CD14-positive monocyte (primary cell): ENCODE results near the gene SYMPK. TPM values are rescaled to one million over a fixed set of nuclear protein-coding genes. Genes with fewer than 3 reads are reported as not detected.
A peak's percentile ranks its signal among the peaks of the same experiment; 100 is the strongest.

Experiments
- DNase-seq, 3 donors: peaks; one replicate each; pipeline ENCODE4 v3.0.0-alpha.2; 2011 to 2022
- H2AFZ ChIP-seq: 2 replicates; pipeline ENCODE4 v1.6.0; 2012; ENCODE audit warnings: mild to moderate bottlenecking, low read depth, low read length, inconsistent platforms; ENCODE audit not compliant: insufficient read depth, poor library complexity, severe bottlenecking
- H3K27ac ChIP-seq, 2 donors: 1 replicate in 1 of 2; 2 replicates in 1 of 2; pipeline ENCODE4 v1.5.1; 2012 to 2013; ENCODE audit warnings: low read length in 2 of 2, control low read depth in 1 of 2, inconsistent platforms in 1 of 2, low read depth in 1 of 2, mild to moderate bottlenecking in 1 of 2
- H3K27me3 ChIP-seq, 2 donors: one replicate each; pipeline versions ENCODE4 v1.6.0 to v1.6.1; 2011 to 2013; ENCODE audit warnings: low read length in 2 of 2; ENCODE audit not compliant: control insufficient read depth in 2 of 2, insufficient read depth in 2 of 2
- H3K36me3 ChIP-seq, 2 donors: replicated peaks in 1 of 2; 1 replicate in 1 of 2; 2 replicates in 1 of 2; pipeline versions ENCODE4 v1.5.1 to v1.6.1; 2012 to 2013; ENCODE audit warnings: low read length in 2 of 2, control low read depth in 1 of 2, inconsistent platforms in 1 of 2, mild to moderate bottlenecking in 1 of 2; ENCODE audit not compliant: insufficient read depth in 2 of 2, control insufficient read depth in 1 of 2
- H3K4me1 ChIP-seq, 2 donors: 1 replicate in 1 of 2; 2 replicates in 1 of 2; pipeline versions ENCODE4 v1.5.1 to v1.6.1; 2012 to 2013; ENCODE audit warnings: low read length in 2 of 2, control low read depth in 1 of 2, inconsistent platforms in 1 of 2, mild to moderate bottlenecking in 1 of 2, moderate library complexity in 1 of 2; ENCODE audit not compliant: insufficient read depth in 2 of 2, control insufficient read depth in 1 of 2
- H3K4me2 ChIP-seq: replicated peaks from 2 replicates; pipeline ENCODE3; 2012; ENCODE audit warnings: low read length, moderate library complexity, mild to moderate bottlenecking; ENCODE audit not compliant: poor library complexity, severe bottlenecking; ENCODE audit errors: extremely low read depth
- H3K4me3 ChIP-seq, 3 experiments: fragments of 200-600 bp in 1 of 3; sonication (generic) in 1 of 3; replicated peaks in 1 of 3; 1 replicate in 2 of 3; 2 replicates in 1 of 3; pipeline ENCODE4 v1.5.1; 2011 to 2013; ENCODE audit warnings: low read length in 3 of 3, mild to moderate bottlenecking in 3 of 3, control low read depth in 2 of 3, low read depth in 2 of 3, inconsistent platforms in 1 of 3, moderate library complexity in 1 of 3
- H3K79me2 ChIP-seq: 2 replicates; pipeline ENCODE4 v1.6.0; 2012; ENCODE audit warnings: mild to moderate bottlenecking, control low read depth, inconsistent platforms, low read length, moderate library complexity; ENCODE audit not compliant: insufficient read depth
- H3K9ac ChIP-seq: 2 replicates; pipeline ENCODE4 v1.6.0; 2017; ENCODE audit warnings: low read length, mild to moderate bottlenecking; ENCODE audit not compliant: insufficient read depth, poor library complexity, severe bottlenecking
- H3K9me3 ChIP-seq, 2 donors: replicated peaks in 1 of 2; 1 replicate in 1 of 2; 2 replicates in 1 of 2; pipeline versions ENCODE4 v1.5.1 to v1.6.1; 2012 to 2013; ENCODE audit warnings: low read length in 2 of 2, control low read depth in 1 of 2; ENCODE audit not compliant: control insufficient read depth in 1 of 2, insufficient read depth in 1 of 2
- H4K20me1 ChIP-seq: 2 replicates; pipeline ENCODE4 v1.6.0; 2012; ENCODE audit warnings: mild to moderate bottlenecking, low read length, control low read depth, moderate library complexity; ENCODE audit not compliant: insufficient read depth
- H3K27ac Mint-ChIP-seq, 7 donors: one replicate each; pipeline ENCODE4 v1.8.0; 2020; ENCODE audit warnings: mild to moderate bottlenecking in 7 of 7, mixed read lengths in 7 of 7, moderate library complexity in 6 of 7, inconsistent platforms in 2 of 7
- H3K27me3 Mint-ChIP-seq, 3 donors: one replicate each; pipeline ENCODE4 v1.8.0; 2021 to 2022; ENCODE audit warnings: low read depth in 3 of 3, mild to moderate bottlenecking in 3 of 3, mixed read lengths in 3 of 3, moderate library complexity in 3 of 3, inconsistent platforms in 1 of 3
- H3K36me3 Mint-ChIP-seq, 2 donors: one replicate each; pipeline ENCODE4 v1.8.0; 2020; ENCODE audit warnings: mixed read lengths in 2 of 2, inconsistent platforms in 1 of 2, mild to moderate bottlenecking in 1 of 2
- H3K4me1 Mint-ChIP-seq: one replicate; pipeline ENCODE4 v1.8.0; 2020; ENCODE audit warnings: mild to moderate bottlenecking, mixed read lengths
- H3K4me3 Mint-ChIP-seq, 2 donors: one replicate each; pipeline ENCODE4 v1.8.0; 2020; ENCODE audit warnings: mild to moderate bottlenecking in 2 of 2, mixed read lengths in 2 of 2, moderate library complexity in 1 of 2
- H3K9me3 Mint-ChIP-seq, 7 donors: one replicate each; pipeline ENCODE4 v1.8.0; 2020 to 2022; ENCODE audit warnings: mixed read lengths in 7 of 7, mild to moderate bottlenecking in 6 of 7, moderate library complexity in 6 of 7, inconsistent platforms in 2 of 7
- CTCF ChIP-seq: fragments of 200-600 bp; IDR thresholded peaks from one replicate; pipeline ENCODE4 v1.8.0; 2022; ENCODE audit warnings: antibody characterized with exemption, mild to moderate bottlenecking
- WGBS: methylation state at CpG from one replicate; pipeline ENCODE4 v1.1.5; 2013; ENCODE audit warnings: missing lambda C conversion rate; ENCODE audit not compliant: insufficient coverage; 5-methylcytosine and 5-hydroxymethylcytosine counted together
- intact Hi-C, 2 donors: fragments of 100-400 bp; cut with micrococcal nuclease; formaldehyde crosslinking; loops; one replicate each; pipeline versions ENCODE4 v1.15.0 to v1.15.1; 2023
- polyA plus RNA-seq, 3 donors: library from polyadenylated mRNA; depleted of rRNA in 1 of 3; unstranded in 2 of 3; stranded (reverse) in 1 of 3; fragments of 300-500 nt in 2 of 3; fragments of >200 nt in 1 of 3; fragmentation: Illumina TruSeq in 2 of 3; gene quantifications; 1 replicate in 2 of 3; 2 replicates in 1 of 3; pipeline ENCODE4 v1.2.3, GENCODE V29; 2012 to 2021

Gene SYMPK
- polyA plus RNA-seq, 3 donors = 5.6 to 96.1 (median 15.7) TPM

DNA sequence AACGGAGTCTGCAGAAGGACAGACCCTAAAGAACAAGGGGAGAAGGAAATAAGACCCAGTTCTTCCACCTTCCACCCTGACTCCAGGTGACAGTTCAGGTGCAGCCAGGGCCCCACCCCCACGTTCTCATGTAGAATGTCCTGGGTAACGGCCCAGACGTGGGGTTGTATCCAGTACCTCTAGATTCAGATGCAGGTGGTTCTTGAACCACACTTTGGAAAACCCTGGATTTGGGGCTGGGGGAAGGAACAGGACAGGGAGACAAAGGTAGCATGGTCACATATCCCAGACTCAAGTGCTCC, 82.8 kb downstream of the SYMPK start:
- WGBS = 42% methylated on average over 2 of the region's 4 CpGs
- Histone ChIP-seq H3K4me3 (no peak overlapping the region), H3K36me3 (no peaks in the 10 kb centered on the region), H3K27ac (no peak overlapping the region), H4K20me1 (peaks cover 86% of the 10 kb centered on the region), H3K9ac (no peak overlapping the region), H3K4me1 (peaks cover 11 to 21% of the 10 kb centered on the region in 2 donors), H3K4me2 (no peak overlapping the region), H3K79me2 (no peaks in the 10 kb centered on the region), H3K9me3 (peaks cover 13 to 24% of the 10 kb centered on the region in 2 donors), H2AFZ (no peak overlapping the region), H3K27me3 (peaks cover 49 to 93% of the 10 kb centered on the region in 2 donors)
- peaks cover 84 to 100% (median 88%) of the 10 kb centered on the region in 3 donors for H3K27me3 Mint-ChIP-seq
- H3K36me3 Mint-ChIP-seq = peaks cover 7 to 18% of the 10 kb centered on the region in 2 donors
- intact Hi-C loops = no loop called here
- peaks cover 18% of the 10 kb centered on the region for H3K4me1 Mint-ChIP-seq
- DNase-seq = no peak
- H3K27ac Mint-ChIP-seq = no peak overlapping the region
- no peak for TF ChIP-seq CTCF
- peaks cover 0 to 40% (median 21%) of the 10 kb centered on the region in 7 donors for H3K9me3 Mint-ChIP-seq
- peak overlapping the region in 1 of 2 donors; percentile 94 for H3K4me3 Mint-ChIP-seq

DNA sequence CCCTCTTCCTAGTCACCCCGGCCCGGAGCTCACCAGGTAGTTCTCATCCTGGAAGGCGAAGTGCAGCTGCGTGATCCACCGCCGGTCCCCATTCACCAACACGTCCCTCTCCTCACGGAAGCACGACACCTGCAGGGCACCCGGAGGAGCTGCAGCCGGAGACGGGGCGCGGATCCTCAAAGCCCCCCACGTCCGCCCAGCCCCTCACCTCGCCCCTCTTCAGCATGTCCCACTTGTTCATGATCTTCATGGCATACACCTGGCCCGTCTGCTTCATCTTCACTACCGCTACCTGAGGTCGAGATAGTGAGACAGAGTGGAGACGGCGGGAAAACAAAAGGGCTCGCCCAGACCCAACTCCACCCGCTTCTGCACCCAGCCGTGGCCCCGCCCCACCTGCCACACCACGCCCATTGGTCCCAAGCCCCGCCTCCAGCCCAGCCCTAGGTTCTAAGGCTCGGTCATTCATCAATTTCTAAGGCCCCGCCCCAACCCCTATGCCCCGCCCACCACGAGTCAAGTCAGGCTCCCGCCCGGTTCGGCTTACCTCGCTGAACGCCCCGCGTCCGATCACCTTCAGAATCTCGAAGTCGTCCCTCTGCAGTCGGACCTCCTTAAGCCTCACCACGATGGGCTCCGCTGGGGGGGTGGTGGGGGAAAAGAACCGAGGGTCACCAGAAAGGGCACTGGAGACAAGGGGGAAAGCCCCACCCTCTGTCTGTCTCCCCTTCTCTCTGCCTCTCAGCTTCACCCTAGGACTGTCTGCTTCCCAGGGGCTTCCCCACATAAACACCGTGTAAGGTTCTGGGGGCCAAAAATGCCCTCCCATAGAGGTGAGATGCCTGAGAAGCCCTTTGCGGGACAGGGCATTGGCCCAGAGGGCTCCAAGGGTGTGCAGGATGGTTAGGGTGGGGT, 83.5 kb downstream of the SYMPK start:
- Histone ChIP-seq H3K36me3 (no peaks in the 10 kb centered on the region), H3K4me2 (peak overlapping the region; percentile 41), H3K9ac (no peak overlapping the region), H3K4me3 (no peak overlapping the region), H4K20me1 (peaks cover 80% of the 10 kb centered on the region), H3K27me3 (peaks cover 48 to 93% of the 10 kb centered on the region in 2 donors), H2AFZ (no peak overlapping the region), H3K27ac (no peak overlapping the region), H3K9me3 (peaks cover 13 to 24% of the 10 kb centered on the region in 2 donors), H3K79me2 (no peaks in the 10 kb centered on the region), H3K4me1 (peaks cover 11 to 21% of the 10 kb centered on the region in 2 donors)
- under 1% methylated on average over 20 of the region's 48 CpGs for WGBS
- peak; percentile 71 for TF ChIP-seq CTCF
- H3K36me3 Mint-ChIP-seq = peaks cover 7 to 18% of the 10 kb centered on the region in 2 donors
- H3K4me1 Mint-ChIP-seq = peaks cover 18% of the 10 kb centered on the region
- peak overlapping the region in 1 of 7 donors; percentile 53 for H3K27ac Mint-ChIP-seq
- H3K4me3 Mint-ChIP-seq = peak overlapping the region in 1 of 2 donors; percentile 94
- H3K27me3 Mint-ChIP-seq = peaks cover 84 to 100% (median 88%) of the 10 kb centered on the region in 3 donors
- peak; percentile 20 to 53 (median 29) for DNase-seq
- intact Hi-C loops = no loop called here
- H3K9me3 Mint-ChIP-seq = peaks cover 0 to 40% (median 21%) of the 10 kb centered on the region in 7 donors
